Ovary (tissue), 9 donors: ENCODE data around the gene NFE2L2. TPM values are rescaled to one million over a fixed set of nuclear protein-coding genes. Genes with fewer than 3 reads are reported as not detected.

ENCODE experiments used
- DNase-seq, 5 donors: peaks; one replicate each; pipeline ENCODE4 v3.0.0-alpha.2; 2019 to 2020
- H3K27ac ChIP-seq, 2 donors: fragments of 200-600 bp; one replicate each; pipeline versions ENCODE4 v1.5.1 to v1.8.0; 2019 to 2022
- H3K27me3 ChIP-seq: fragments of 200-600 bp; one replicate; pipeline ENCODE4 v1.8.0; 2022
- H3K36me3 ChIP-seq: fragments of 200-600 bp; sonication (generic); one replicate; pipeline ENCODE4 v1.5.1; 2019
- H3K4me1 ChIP-seq: one replicate; pipeline ENCODE4 v1.8.1; 2013; ENCODE audit warnings: mild to moderate bottlenecking, moderate library complexity; ENCODE audit not compliant: insufficient read depth
- H3K4me3 ChIP-seq: fragments of 200-600 bp; sonication (generic); one replicate; pipeline ENCODE4 v1.5.1; 2017
- H3K9me3 ChIP-seq, 2 donors: fragments of 200-600 bp in 1 of 2; sonication (generic) in 1 of 2; one replicate each; pipeline versions ENCODE4 v1.5.1 to v1.8.1; 2013 to 2019; ENCODE audit warnings: mild to moderate bottlenecking in 1 of 2, moderate library complexity in 1 of 2
- CTCF ChIP-seq, 3 donors: fragments of 450-650 bp in 2 of 3; fragments of 200-600 bp in 1 of 3; IDR thresholded peaks; one replicate each; pipeline versions ENCODE4 v1.5.1 to v1.8.0; 2016 to 2022; ENCODE audit warnings: antibody characterized with exemption in 3 of 3, mild to moderate bottlenecking in 1 of 3
- EP300 ChIP-seq: sonication (generic); formaldehyde crosslinking; IDR thresholded peaks from one replicate; pipeline ENCODE4 v1.6.1; 2017; ENCODE audit warnings: antibody characterized with exemption
- POLR2A ChIP-seq: fragments of 450-650 bp; IDR thresholded peaks from one replicate; pipeline ENCODE4 v1.6.1; 2017; ENCODE audit warnings: antibody characterized with exemption, mild to moderate bottlenecking, moderate library complexity
- WGBS, 3 donors: extraction: QIAGEN DNeasy Blood & Tissue Kit in 1 of 3; methylation state at CpG; one replicate each; pipeline versions ENCODE4 v1.1.5 to v1.1.7; 2013 to 2017; 5-methylcytosine and 5-hydroxymethylcytosine counted together
- intact Hi-C, 4 donors: fragments of 100-400 bp; cut with DNase I; formaldehyde crosslinking; loops; one replicate each; pipeline versions ENCODE4 v1.11.0 to v1.15.1; 2022 to 2023
- polyA plus RNA-seq, 2 donors: library from polyadenylated mRNA; stranded (reverse); fragments of 200-250 nt in 1 of 2; fragments of 350-450 nt in 1 of 2; fragmentation: Illumina TruSeq in 1 of 2; extraction: RNeasy Lipid Tissue Mini Kit (QIAGEN cat#74804) in 1 of 2; gene quantifications; one replicate each; pipeline ENCODE4 v1.2.3, GENCODE V29; 2013 to 2014
- total RNA-seq, 7 donors: library from RNA; depleted of rRNA in 2 of 7; stranded (reverse); fragments of >200 nt in 2 of 7; fragmentation: NEBNext Ultra II Directional in 3 of 7; extraction: Animal tissue kit (Norgen Biotek cat#: 25700) in 3 of 7; gene quantifications; one replicate each; pipeline versions ENCODE4 v1.1.0 to v1.2.4, GENCODE V29; 2016 to 2023
- donor health status: DM: no; HTN: no; CAD: no; lungs with moderate emphysema.
- donor health status: DM: no; HTN: no; CAD: no.
- donor health status: Bipolar disorder and iron deficiency.
- donor health status: DM: yes; HTN: yes; CAD: no.
- donor health status: DM: no; HTN: no; CAD: no.
- donor health status: DM: yes; HTN: yes; CAD: no.

Gene NFE2L2
- total and polyA plus RNA-seq, 9 donors, result 120 to 198 (median 148) TPM

DNA sequence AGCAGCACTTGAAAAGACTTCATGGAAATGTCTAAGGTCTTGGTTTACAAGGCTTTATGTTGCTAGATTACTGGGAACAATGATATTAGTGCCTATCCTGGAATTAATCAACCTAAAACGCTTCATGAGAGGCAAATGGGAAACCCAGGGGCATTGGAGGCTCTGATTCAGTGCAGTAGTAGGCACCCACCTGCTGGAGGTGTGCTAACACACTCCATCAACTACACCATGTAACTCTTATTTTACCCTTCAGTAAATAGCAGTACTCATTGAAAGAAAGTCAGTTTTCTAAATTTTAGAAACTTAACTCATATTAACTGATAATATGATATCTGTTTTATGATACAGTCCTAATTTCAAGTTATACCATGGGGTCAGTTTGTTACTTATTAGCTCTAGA is 69.3 kb downstream of the NFE2L2 start:
- Histone ChIP-seq H3K9me3 (no peaks in the 10 kb centered on the region), H3K4me1 (no peaks in the 10 kb centered on the region), H3K27me3 (no peaks in the 10 kb centered on the region), H3K27ac (no peak overlapping the region), H3K4me3 (no peak overlapping the region), H3K36me3 (no peaks in the 10 kb centered on the region)
- DNase-seq, result no peak
- intact Hi-C loops, result no loop called here
- TF ChIP-seq POLR2A (no peak), CTCF (IDR thresholded peaks at IDR 0.05) (no peak), EP300 (no peak)
- WGBS, 3 donors, result 77 to 84% (median 79%) methylated on average over 1 of the region's 1 CpG

GRCh38 chr2:177193240-177193639 is 71.3 kb downstream of the NFE2L2 start:
- no peaks in the 10 kb centered on the region for H3K27me3 ChIP-seq
- H3K9me3 ChIP-seq, result no peaks in the 10 kb centered on the region
- intact Hi-C loops, result no loop called here
- no peak overlapping the region for H3K27ac ChIP-seq
- H3K36me3 ChIP-seq, result no peaks in the 10 kb centered on the region
- no peak for DNase-seq
- WGBS, 3 donors, result 84 to 88% (median 86%) methylated on average over 4 of the region's 4 CpGs
- TF ChIP-seq CTCF (IDR thresholded peaks at IDR 0.05) (no peak), EP300 (no peak), POLR2A (no peak)
- H3K4me1 ChIP-seq, result no peaks in the 10 kb centered on the region
- H3K4me3 ChIP-seq, result no peak overlapping the region

DNA sequence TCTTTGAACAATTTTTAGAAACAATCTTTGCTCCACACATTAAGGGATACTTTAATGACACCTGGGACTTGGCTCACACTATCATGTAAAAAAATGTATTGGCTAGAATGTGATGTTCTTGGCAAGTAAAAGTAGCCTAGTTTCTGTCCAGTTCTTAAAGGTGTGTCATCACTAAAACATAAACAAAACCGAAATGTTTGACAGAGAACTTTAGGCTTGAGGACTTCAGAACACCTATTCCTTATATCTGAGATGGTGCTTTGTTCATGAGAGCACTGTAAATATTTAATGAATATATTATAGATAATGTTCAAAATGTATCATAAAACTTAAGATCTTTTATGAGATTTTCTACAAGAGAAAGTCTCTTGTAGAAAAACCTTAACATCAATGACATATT is 71.7 kb downstream of the NFE2L2 start:
- Histone ChIP-seq H3K4me3 (no peak overlapping the region), H3K4me1 (no peaks in the 10 kb centered on the region), H3K27ac (no peak overlapping the region), H3K9me3 (no peaks in the 10 kb centered on the region), H3K36me3 (no peaks in the 10 kb centered on the region), H3K27me3 (no peaks in the 10 kb centered on the region)
- 74 to 80% (median 75%) methylated on average over 1 of the region's 1 CpG for WGBS, 3 donors
- TF ChIP-seq POLR2A (no peak), CTCF (IDR thresholded peaks at IDR 0.05) (no peak), EP300 (no peak)
- DNase-seq, result no peak
- intact Hi-C loops, result no loop called here

DNA sequence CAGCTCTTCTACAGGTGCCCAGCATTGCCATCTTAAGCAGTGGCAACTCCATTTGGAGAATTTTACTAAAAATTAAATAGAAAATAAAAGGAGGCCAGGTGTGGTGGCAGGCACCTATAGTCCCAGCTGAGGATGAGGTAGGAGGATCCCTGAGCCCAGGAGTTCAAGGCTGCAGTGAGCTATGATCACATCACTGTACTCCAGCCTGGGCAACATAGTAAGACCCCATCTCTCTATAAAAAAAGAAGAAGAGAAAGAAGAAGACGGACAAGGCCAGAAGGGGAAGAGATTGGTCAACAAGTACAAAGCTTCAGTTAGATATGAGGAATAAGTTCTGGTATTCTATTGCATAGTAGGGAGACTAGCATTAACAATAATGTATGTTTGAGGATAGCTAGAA is 73.6 kb downstream of the NFE2L2 start:
- no peak for DNase-seq
- no peaks in the 10 kb centered on the region for H3K4me1 ChIP-seq
- H3K9me3 ChIP-seq, result no peaks in the 10 kb centered on the region
- no peak overlapping the region for H3K4me3 ChIP-seq
- no peak overlapping the region for H3K27ac ChIP-seq
- intact Hi-C loops, result no loop called here
- no peaks in the 10 kb centered on the region for H3K27me3 ChIP-seq
- WGBS, 3 donors, result 85 to 100% (median 100%) methylated on average over 1 of the region's 1 CpG
- H3K36me3 ChIP-seq, result no peaks in the 10 kb centered on the region
- TF ChIP-seq POLR2A, result no peak
- no peak for TF ChIP-seq CTCF (IDR thresholded peaks at IDR 0.05)
- TF ChIP-seq EP300, result no peak
